SK-N-SH treated with all-trans-retinoic acid at 6 μM for 48 hours (cell line): ENCODE results near the gene DNAAF8.

Source experiments
- ARNTL ChIP-seq: fragments of 450-650 bp; formaldehyde crosslinking; IDR thresholded peaks from 2 replicates; pipeline ENCODE4 v1.5.0; 2020; ENCODE audit warnings: low read depth, mild to moderate bottlenecking, moderate library complexity, borderline replicate concordance
- BACH2 ChIP-seq: fragments of 250-450 bp; sonication (Bioruptor Pico); IDR thresholded peaks from 2 replicates; pipeline ENCODE4 v1.9.0; 2021; ENCODE audit warnings: mild to moderate bottlenecking, borderline replicate concordance
- CREB5 ChIP-seq: fragments of 250-450 bp; sonication (Bioruptor Pico); IDR thresholded peaks from 2 replicates; pipeline ENCODE4 v1.5.1; 2020; ENCODE audit warnings: low read depth, mild to moderate bottlenecking, moderate library complexity
- ESRRG ChIP-seq: fragments of 250-450 bp; sonication (Bioruptor Pico); IDR thresholded peaks from 2 replicates; pipeline ENCODE4 v1.6.1; 2021; ENCODE audit warnings: mild to moderate bottlenecking
- GLIS3 ChIP-seq: fragments of 250-450 bp; sonication (Bioruptor Pico); IDR thresholded peaks from 2 replicates; pipeline ENCODE4 v1.5.0; 2020; ENCODE audit warnings: mild to moderate bottlenecking, moderate library complexity
- ISL1 ChIP-seq: fragments of 250-450 bp; sonication (Bioruptor Pico); IDR thresholded peaks from 2 replicates; pipeline ENCODE4 v2.1.2; 2022; ENCODE audit warnings: mild to moderate bottlenecking, moderate library complexity
- PATZ1 ChIP-seq: fragments of 250-450 bp; sonication (Bioruptor Pico); IDR thresholded peaks from 2 replicates; pipeline ENCODE4 v1.8.0; 2020; ENCODE audit warnings: mild to moderate bottlenecking, moderate library complexity, borderline replicate concordance
- PPARA ChIP-seq: fragments of 250-450 bp; sonication (Bioruptor Pico); IDR thresholded peaks from 2 replicates; pipeline ENCODE4 v1.5.0; 2020; ENCODE audit warnings: mild to moderate bottlenecking, borderline replicate concordance
- RARB ChIP-seq: fragments of 250-450 bp; sonication (Bioruptor Pico); IDR thresholded peaks from 2 replicates; pipeline ENCODE4 v1.8.0; 2021; ENCODE audit warnings: mild to moderate bottlenecking, moderate library complexity
- TCF4 ChIP-seq: fragments of 250-450 bp; sonication (Bioruptor Pico); IDR thresholded peaks from 2 replicates; pipeline ENCODE4 v1.8.0; 2021; ENCODE audit warnings: mild to moderate bottlenecking, moderate library complexity, borderline replicate concordance
- TOX ChIP-seq: fragments of 250-450 bp; sonication (Bioruptor Pico); IDR thresholded peaks from 2 replicates; pipeline ENCODE4 v1.8.0; 2021; ENCODE audit warnings: mild to moderate bottlenecking, moderate library complexity, borderline replicate concordance
- ZNF565 ChIP-seq: fragments of 450-650 bp; formaldehyde crosslinking; conservative IDR thresholded peaks from 2 replicates; pipeline ENCODE4 v1.5.0; 2020; ENCODE audit warnings: low read depth, mild to moderate bottlenecking, moderate library complexity
- ZNF70 ChIP-seq: fragments of 450-650 bp; formaldehyde crosslinking; IDR thresholded peaks from 2 replicates; pipeline ENCODE4 v1.5.0; 2020; ENCODE audit warnings: mild to moderate bottlenecking, moderate library complexity

GRCh38 chr16:4775005-4775404 is 40.7 kb downstream of the DNAAF8 start:
- no peak for TF ChIP-seq PATZ1 (CRISPR knock-in tag)
- TF ChIP-seq PPARA (CRISPR knock-in tag): no peak
- TF ChIP-seq TCF4: no peak
- no peak for TF ChIP-seq TOX (CRISPR knock-in tag)
- no peak for TF ChIP-seq ESRRG
- no peak for TF ChIP-seq RARB
- TF ChIP-seq GLIS3 (CRISPR knock-in tag): no peak
- no peak for TF ChIP-seq BACH2 (CRISPR knock-in tag)
- TF ChIP-seq CREB5 (CRISPR knock-in tag): no peak
- no peak for TF ChIP-seq ARNTL (CRISPR knock-in tag)
- no peak for TF ChIP-seq ZNF70 (CRISPR knock-in tag)
- no peak for TF ChIP-seq ZNF565 (CRISPR knock-in tag)
- no peak for TF ChIP-seq ISL1
